ENCODE measurements around the gene CFAP20.

The CFAP20 gene

DNA sequence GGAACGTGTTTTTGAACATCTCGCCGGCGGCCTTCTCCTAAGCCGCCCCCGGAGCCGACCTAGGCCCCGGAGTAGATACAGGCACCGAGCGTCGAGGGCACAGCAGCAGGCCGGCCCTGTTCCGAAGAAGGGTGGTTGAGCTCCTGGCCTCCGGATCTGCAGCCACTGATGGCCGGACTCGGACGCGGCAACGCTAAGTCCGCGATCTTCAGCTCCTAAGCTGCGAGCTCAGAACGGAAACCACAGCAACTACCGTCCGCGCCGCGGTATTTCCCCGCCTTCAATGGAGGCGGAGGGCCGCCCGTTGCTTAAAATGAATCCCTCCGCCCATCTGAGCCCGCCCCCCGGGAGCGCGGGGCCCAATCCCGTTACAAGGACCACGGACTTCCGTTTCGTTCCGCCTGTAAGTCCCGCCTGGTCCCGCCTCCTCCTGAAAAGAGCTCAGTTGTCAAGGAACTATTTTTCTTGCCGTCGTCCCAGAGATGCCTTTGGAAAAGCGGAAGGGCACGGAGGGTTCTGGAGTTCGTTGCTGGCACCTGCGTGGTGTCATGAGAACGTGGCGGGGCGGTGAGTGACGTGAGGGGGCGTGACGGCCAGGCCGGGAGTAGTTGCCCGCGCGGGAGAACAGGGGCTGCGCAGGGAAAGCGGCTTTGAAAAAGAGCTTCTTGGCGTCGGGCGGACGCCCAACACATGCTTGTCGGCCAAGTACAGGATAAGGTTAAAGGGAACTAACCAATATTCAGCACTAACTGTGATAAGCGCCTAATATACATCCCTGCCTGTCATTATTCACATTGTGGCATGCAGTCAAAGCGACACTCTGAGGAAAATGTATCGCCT lies at the start of gene CFAP20:
Gene CFAP20 (minus strand): TSS at position 285 of the 840 bp plus-strand sequence. CDS start 266 bp downstream, at position 19.
- DNase-seq (ENCODE audit: low spot score), result peak; percentile 90

DNA sequence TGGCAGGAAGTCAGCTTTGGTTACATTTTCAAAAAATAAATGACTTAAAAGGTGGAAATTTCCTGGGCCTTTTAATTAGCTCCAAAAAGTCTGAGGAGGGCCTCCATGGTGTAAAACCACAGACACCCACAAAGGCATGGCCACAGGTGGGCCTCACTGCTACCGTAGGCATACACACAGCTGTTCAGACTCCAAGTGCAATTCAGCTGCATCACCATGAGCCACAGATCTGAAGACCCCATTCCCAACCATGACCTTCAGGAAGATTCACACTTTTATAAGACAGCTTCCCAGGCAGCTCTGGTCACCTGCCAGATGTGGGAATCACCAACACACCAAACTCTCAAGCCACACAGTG lies 48.2 kb upstream of the CFAP20 start:
- no peak for DNase-seq (ENCODE audit: low spot score)

DNA sequence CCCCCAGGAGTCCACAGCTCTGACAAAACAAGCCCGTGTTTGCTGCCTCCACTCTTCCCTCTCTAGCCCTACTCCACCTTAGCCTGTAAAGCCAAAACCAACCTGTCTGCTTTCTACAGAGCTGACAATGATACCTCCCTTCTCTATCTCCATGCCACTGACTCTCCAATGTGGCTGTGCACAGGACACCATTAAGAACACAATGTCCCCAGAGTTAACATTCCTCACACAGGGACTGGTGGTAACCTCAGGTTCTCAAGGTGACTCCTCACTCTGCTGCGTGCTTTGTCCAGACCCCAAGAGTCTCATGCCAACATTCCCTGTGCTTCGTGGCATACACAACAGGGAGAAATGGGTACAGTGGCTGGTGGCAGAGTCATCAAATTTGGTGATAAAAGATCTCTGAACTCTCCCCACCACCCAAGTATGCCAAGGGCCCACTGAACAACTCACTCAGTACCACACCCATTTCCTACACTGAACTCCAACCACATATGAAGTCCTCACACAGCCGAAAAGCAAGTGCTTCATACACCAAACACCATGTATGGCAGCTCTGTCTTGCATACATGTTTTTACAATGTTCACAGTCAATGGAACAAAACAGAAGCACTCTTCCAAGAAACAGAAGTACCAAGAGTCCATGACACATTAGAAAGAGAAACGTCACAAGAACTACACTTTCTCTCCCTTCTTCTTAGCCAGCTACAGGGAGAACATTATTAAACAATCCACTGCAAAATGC lies 47.6 kb upstream of the CFAP20 start:
- DNase-seq (ENCODE audit: low spot score), result no peak

DNA sequence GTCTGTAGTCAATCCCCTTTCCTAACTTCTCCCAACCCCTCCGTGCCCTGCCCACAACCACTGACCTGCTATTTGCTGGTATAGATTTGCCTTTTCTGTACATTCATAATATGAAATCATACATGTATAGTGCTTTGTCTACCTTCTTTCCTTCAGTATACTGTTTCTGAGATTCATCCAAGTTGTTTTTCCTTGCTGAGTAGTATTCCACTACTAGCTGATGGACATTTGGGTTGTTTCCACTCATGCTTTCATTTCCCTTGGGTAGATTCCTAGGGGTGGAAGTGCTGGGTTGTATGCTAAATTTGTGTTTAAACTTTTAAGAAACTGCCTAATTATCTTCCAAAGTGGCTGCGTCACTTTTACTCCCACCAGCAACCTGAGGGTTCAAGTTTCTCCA lies 41.0 kb upstream of the CFAP20 start:
- DNase-seq (ENCODE audit: low spot score), result no peak

DNA sequence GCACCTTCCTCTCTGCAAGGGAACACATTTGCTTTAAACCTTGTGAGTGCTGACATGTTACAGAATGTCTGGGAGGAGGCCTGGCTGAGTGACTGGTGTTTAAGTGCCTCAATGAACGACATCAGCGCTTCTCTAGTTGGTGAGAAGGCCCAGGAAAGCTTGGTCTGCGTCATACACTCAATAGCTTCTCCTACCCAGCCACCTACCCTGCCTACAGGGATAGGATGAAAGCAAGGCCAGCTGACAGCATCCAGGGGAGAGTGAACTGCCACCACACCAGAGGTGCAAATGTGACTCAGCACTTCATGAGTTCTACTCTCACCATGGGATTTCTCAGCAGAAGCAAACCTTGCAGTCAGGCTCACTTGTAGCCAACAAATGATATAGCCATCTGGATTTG lies 31.7 kb upstream of the CFAP20 start:
- DNase-seq (ENCODE audit: low spot score), result no peak

DNA sequence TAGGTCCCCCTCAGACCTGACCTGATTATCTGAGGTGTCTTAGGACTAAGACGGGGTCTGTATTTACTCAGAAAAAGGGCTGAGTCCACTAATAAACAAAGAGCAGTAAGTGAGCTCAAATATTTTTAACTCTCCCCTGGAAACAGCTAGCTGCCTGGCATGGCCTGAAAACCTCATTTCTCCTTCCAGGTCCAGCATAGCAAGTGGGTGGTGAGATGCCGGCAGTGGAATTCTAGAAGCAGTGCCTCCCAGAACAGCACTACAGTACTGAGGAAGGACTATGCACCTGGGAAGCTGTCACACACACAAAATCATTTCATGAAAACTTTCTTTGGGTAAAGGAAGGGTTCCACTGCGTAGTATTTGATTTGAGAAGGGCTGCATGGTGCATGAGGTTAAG lies 29.5 kb upstream of the CFAP20 start:
- no peak for DNase-seq (ENCODE audit: low spot score)

DNA sequence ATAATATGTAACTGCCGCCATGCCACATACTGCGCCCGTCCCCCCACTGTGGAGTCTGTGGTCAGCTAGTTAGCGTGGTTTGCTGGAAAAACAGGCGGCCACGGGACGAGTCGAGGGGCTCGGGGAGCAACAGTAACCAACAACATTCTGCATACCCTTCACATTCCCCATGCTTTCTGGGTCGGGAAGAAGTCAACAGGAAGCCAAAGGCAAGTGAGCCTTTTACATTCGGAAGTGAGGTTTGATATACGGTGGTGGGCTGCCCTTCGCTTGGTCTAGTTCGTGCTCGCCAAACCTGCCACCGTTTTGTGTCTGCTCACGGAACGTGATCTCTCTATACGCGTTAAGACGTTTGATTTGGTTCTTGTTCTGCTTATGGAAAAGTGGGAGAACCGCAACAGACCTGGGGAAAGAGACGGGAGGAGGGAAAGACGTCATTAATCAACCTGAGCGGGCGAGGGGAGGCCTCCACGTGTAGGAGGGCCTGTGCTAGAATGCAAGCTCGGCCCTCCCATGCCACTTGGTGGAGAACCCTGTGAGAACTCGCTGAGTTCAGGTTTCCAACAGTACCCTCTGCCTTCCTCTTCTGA lies 28.9 kb upstream of the CFAP20 start:
- no peak for DNase-seq (ENCODE audit: low spot score)

DNA sequence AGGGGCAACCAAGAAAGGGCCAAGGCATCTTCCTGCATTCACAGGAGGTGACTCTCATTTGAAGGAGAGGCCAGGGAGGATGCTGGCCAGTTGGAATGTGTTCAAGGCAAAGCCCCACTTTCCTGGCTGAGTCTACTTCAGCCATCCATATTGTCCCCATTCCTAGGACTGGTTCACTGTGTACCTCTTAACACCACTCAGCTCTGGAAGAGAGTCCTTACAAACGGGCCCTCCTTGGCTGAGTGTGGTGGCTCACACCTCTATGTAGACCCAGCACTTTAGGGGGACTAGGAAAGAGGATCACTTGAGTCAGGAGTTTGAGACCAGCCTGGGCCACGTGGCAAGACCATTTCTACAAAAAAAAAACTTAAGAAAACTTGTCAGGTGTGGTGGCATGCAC lies 28.1 kb upstream of the CFAP20 start:
- DNase-seq (ENCODE audit: low spot score), result no peak

DNA sequence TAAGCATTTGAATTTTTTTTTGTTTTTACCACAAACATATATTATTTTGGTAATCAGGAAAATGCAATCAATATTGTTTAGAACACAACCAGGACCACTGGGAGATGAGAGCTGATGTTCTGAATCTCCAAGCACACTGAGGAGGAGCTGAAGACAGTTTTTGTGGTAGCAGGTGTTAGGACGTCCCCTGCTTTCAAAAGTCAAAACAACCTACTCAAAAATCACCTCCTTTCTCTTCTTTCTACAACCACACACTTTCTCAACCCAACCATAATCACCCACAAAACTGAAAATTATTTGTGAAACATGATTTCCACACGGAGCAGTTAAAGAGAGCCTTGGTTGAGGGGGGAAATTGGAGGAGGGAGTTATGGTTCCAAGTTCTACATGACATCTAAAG lies 26.7 kb upstream of the CFAP20 start:
- DNase-seq (ENCODE audit: low spot score), result no peak

DNA sequence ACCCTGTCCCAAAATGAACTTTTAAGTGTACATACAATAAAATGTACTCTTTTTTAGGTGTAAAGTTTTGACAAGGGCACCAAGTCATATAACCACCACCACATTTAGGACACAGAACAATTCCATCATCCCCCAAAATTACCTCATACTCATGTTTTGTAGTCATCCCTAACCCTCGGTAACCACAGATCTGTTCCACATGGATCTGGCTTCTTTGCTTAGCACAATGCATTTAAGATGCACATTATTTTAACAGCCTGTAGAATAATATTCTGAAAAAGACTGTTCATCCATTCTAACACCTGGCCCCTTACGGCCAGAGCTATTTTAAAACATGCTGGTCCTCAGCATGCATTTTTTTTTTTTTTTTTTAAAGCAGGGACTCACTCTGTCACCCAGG lies 25.2 kb upstream of the CFAP20 start:
- DNase-seq (ENCODE audit: low spot score), result no peak

DNA sequence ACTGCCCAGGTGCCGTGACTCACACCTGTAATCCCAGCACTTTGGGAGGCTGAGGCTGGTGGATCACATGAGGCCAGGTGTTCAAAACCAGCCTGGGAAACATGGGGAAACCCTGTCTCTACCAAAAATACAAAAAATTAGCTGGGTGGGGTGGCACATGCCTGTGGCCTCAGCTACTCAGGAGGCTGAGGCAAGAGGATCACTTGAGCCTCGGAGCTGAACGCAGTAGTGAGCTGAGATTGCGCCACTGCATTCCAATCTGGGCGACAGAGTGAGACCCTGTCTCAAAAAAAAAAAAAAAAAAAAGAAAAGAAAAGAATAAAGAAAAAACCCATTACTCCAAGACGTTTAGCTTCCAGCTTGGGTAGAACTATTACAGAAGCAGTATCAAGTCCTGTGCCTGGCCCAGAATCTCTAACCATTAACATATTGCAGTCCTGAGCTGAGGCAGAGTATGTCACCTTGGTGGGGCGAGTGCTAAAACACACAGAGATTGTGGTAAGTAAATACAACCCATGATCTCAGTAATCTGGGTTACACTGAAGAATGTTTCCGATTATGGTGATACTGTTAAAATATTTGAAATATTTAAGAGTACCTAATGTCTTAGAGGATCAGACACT lies 23.2 kb upstream of the CFAP20 start:
- no peak for DNase-seq (ENCODE audit: low spot score)

DNA sequence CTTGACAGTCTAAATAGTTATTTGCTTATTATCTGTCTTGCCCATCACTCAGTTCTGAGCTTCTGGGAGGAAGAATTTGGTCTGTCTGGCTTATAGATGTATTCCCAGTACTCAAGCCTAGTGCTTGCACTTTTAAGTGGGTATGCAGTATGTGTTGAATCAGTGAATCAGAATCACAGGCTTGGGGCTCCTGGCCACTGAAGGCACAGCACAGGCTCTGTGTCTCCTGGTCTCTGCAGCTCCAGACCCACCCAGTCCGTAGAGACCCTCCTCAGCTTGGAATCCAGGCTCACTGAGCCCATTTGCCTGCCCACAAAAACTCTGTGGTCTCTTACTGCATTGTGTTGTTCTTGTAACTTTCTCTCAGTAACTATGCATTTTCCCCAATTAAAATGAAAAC lies 19.3 kb upstream of the CFAP20 start:
- DNase-seq (ENCODE audit: low spot score), result peak; percentile 26

DNA sequence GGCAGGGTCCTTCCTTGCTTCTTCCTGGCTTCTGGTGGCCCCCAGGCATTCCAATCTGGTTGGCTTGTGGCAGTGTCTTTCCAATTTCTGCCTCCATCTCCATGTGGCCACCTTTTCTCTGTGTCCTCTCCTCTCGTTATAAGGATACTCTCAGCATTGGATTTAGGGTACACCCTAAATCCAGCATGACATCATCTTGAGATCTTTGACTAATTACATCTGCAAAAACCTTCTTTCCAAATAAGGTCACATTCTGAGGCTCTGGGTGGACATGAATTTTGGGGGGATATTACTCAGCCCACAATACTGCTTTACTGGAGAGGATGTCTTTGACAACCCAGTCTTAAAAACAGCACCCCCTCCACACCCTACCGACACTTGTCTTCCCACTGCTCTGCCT lies 18.9 kb upstream of the CFAP20 start:
- no peak for DNase-seq (ENCODE audit: low spot score)

DNA sequence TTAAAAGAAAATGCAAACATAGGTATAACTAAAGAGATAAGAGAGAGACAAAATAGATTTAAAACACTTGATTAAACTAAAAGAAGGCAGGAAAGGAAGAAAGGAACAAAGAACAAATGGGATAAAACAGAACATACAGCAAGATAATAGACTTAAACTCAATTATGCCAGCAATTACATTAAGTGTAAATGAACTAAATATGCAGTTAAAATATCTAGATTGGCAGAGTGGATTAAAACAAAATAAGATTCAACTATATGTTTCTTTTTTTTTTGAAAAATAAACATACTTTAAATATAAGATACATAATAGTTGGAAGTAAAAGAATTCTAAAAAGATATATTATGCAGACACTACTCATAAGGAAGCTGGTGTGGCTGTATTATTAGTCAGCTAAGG lies 9.7 kb upstream of the CFAP20 start:
- DNase-seq (ENCODE audit: low spot score), result no peak

DNA sequence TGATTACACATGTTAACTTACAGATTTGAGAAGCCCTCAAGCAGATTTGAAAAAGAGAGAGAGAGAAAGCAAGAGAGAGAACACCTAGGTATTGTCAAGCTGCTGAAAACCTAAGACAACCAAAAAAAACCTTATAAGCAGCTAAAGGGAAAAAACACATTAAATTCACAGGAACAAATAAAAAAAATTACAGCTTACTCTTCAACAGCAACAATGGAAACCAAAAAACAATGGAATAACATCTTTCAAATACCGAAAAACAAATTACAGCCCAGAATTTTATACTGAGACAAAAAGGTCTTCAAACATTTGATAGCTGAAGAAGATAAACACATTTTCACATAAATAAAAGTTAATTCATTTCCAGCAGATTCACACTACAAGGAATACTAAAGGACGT lies 8.4 kb upstream of the CFAP20 start:
- DNase-seq (ENCODE audit: low spot score), result no peak

DNA sequence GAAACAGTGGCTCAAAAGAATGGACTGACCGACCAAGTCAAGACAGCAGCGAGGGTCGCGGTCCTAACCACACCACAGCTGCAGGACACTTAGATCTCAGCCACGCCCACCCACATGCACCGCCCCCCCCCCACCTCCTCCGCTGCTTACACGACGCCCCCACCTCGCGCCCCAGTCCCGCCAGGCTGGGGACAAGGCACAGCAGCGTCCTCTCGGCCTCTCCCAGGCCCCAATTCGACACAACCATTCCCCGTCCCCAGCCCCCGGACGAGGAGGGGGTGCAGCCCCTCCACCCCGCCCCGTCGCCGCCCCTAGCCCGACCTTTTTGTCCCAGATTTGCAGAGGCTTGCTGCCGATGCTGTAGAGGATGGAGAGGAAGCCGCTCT lies 477 bp downstream of the CFAP20 start:
- DNase-seq (ENCODE audit: low spot score), result peak; percentile 40

DNA sequence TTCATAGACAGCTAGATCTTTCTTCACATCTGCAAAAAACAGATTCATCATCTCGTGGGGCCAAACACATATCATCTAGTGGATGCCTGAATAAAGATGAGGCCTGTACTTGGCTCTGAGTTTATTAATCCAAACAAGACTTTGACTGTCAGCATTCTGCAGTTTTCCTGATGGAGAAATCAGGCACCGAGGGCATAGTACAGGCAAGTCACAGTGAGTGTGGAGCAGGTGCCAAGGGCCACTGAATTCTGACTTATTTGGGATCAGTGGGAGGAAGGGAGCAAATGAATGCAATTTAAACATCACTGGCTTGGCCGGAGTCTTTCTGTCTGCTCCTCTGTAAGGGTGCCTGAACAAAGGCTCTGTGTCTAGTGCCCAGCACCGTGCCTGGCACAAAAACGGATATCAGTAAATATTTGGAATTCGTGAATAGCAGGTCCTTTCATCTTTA lies 975 bp downstream of the CFAP20 start:
- no peak for DNase-seq (ENCODE audit: low spot score)

DNA sequence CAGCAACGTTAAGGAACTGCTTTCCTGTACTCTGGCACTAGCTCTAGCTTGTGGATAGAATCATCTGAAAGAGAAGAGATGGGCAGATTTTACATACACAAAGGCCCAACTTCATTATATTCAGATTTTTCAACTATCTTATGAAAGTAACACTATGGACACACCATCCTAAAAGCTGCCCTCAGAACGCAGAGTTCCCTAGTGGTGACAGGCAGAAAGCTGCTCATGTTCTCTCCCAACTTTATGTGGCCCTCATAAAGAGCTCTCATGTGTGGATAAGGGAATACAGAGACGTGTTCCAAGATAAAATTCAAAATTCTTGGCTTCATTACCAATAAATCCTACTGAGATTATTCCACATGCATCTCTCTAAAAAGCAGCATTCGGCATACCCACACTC lies 1.5 kb downstream of the CFAP20 start:
- no peak for DNase-seq (ENCODE audit: low spot score)

DNA sequence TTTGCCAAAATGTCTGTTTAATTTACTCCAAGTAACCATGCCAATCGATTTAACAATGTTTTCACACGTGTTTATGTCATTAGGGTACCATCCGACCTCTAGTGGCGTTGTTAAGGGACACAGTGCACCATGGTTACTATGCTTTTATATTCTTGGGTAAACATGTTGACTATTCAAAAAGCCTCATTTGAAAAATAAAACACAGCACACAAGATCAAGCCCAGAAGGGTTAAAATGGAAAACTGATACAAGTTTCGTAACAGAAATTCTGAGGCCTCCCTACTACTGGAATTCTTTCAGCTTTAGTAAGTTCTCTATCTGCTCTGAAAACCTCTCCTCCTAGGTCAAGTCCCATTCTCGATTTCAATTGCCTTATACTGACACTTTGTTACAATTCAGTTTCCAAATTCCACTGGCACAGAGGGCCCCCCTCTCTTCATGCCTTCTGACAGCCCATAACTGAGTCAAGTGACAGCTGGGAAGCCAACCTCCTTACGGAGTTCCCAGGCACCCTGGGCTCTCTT lies 2.1 kb downstream of the CFAP20 start:
- DNase-seq (ENCODE audit: low spot score), result no peak

DNA sequence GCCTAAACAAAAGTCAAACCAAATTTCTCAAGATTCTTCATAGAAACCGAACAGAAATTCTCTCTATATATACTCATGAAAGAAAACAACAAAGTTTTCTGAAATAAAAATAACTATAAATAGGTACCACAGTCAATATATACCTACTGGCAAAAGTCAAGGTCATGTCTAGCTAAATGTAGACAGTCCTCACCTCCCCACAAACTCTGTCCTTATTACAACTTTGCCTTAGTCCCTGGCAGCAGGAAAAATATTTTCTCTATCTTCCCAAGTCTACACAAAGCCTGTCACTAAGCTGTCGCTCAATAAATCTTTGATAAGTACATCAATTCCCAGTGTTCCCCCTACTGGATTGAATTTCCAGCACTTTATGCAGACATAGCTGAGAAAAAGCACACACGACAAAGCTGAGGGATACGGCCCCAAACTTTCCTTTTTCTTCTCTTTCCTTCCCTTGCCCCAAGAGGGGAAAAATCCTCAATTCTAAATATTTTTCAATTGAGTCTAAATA lies 2.7 kb downstream of the CFAP20 start:
- DNase-seq (ENCODE audit: low spot score), result no peak

DNA sequence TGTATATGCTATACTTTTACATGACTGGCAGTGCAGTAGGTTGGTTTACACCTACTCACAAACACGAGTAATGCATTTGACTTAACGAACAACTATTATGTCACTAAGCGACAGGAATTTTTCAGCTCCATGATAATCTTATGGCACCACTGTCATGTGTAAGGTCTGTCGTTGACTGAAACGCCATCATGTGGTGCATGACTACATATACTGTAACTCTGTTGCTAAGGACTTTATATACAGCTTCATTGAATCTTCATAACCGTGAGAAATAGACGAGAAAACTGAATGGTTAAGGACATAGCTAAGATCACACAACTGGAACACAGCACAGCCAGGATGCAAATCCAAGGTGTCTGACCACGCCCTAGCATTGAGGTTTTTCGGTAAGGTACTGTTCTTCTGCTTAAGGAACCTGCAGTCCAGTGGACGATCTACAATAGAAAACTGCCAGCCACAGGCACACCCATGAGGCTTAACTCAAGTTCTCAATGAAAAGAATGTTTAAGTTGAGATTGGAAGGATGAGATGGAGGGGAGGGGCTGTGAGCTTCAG lies 3.3 kb downstream of the CFAP20 start:
- DNase-seq (ENCODE audit: low spot score), result no peak

DNA sequence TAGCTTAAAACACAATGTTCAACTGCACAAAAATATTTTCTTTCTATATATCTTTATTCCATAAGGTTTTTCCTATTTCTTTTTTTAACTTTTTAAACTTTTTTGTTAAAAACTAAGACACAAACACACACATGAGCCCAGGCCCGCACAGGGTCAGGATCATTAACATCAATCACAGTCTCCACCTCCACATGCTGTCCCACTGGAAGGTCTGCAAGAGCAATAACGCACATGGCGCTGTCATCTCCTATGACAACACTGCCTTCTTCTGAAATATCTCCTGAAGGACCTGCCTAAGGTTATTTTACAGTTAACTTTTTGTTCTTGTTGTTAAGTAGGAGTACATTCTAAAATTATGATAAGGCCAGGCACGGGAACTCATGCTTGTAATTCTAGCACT lies 4.1 kb downstream of the CFAP20 start:
- DNase-seq (ENCODE audit: low spot score), result no peak

All from iPS-NIHi11 (cell line).